ENCODE data around the gene INO80B. TPM values are rescaled to one million over a fixed set of nuclear protein-coding genes. Genes with fewer than 3 reads are reported as not detected.

INO80B gene
- total RNA-seq, 2 experiments from 2014 or later: 41.3 to 41.8 TPM

DNA sequence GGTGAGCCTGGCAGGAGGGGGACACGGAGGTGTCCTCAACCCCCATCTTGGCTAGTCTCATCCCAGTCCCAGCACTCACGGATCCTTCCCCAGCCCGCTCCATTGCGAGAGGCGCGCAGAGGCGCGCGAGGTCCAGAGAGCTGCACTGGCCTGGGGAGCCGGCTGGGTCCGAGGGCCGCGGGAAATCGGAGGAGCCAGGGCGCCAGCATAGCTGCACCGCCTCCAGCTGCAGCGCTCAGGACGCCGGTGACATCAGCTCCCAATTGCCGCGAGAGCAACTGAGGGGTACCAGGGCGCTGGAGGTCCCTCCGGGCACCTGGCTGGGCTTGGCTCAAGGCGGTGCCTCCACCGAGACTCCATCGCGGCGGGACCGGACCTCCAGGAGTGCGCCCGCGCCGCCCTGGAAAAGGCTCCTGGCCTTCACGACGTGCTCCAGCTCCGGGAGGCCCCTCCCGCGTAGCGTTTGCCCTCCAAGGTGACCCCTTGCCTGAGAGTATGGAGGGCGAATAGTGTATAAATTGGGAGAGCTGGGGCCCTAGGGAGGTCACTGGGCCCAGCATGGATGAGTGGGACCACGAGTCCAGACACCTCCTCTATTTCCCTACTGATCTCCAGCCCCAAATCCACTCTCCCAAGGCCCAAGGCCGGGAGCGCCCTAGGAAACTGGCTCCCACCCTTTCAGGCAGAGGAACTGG lies 18.6 kb upstream of the INO80B start:
- POLR2A ChIA-PET: no interaction called here

DNA sequence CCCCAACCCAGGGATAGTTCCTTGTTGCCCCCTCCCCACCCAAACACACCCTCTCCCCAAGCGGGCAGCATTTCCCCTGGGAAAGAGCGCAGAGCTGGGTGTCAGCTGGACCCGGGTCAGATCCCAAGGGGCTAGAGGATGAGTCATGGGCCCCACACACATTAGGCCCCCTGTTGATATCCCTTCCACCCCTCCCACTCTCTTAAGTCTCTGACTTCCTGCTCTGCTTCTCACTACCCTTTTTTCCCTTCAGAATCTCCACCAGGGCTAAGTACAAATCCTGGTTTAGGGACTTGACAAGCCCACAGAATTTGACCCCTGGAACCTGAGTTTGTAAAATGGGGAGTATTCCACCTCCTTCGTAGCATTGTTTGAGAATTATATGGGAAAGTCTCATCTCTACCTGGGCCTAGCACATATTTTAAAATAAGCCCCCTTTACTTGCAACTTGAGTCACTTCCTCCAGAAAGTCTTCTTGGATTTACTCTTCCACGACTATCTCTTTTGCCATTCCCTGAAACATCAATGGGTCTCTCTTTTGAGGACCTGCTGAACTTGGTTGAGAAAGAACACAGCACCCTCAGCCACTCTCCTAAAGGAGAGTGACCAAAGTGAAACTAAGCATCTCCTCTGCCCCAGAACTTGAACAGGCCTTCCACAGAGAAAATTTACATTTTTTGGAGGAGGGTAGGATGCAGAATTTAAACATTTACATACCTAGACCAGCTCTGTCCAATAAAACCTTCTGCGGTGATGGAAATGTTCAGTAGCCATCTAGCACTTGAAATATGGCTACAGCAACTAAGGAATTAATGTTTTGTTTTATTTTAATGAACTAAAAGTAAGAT lies 17.8 kb upstream of the INO80B start:
- Histone ChIP-seq H3K9me3 (ENCODE audit: control insufficient read depth in 1 of 2, insufficient read depth in 1 of 2, low read length in 2 of 2) (peaks cover 0 to 26% of the 10 kb centered on the region in 2 experiments), H3K4me3 (ENCODE audit: low read length) (no peak overlapping the region), H3K36me3 (ENCODE audit: insufficient read depth, low read length) (no peaks in the 10 kb centered on the region), H3K27me3 (ENCODE audit: control insufficient read depth in 1 of 2, insufficient read depth in 2 of 2, low read length in 2 of 2) (peaks cover 24 to 29% of the 10 kb centered on the region in 2 experiments), H3K27ac (ENCODE audit: low read depth in 1 of 2, low read length in 2 of 2) (no peak overlapping the region), H3K4me1 (ENCODE audit: insufficient read depth, low read length) (peaks cover 23% of the 10 kb centered on the region)
- Mint-ChIP-seq H3K9me3 (no peaks in the 10 kb centered on the region), H3K36me3 (ENCODE audit: low read depth) (no peaks in the 10 kb centered on the region), H3K27me3 (peaks cover 32% of the 10 kb centered on the region), H3K4me1 (ENCODE audit: low read depth) (peaks cover 4% of the 10 kb centered on the region), H3K4me3 (no peak overlapping the region), H3K27ac (no peak overlapping the region)
- ChIA-PET CTCF (no interaction called here), POLR2A (no interaction called here)
- ATAC-seq (ENCODE audit: poor library complexity) (no peak), DNase-seq (no peak)
- intact Hi-C loops (cut with DNase I, micrococcal nuclease): no loop called here
- TF ChIP-seq, protein P1, sequence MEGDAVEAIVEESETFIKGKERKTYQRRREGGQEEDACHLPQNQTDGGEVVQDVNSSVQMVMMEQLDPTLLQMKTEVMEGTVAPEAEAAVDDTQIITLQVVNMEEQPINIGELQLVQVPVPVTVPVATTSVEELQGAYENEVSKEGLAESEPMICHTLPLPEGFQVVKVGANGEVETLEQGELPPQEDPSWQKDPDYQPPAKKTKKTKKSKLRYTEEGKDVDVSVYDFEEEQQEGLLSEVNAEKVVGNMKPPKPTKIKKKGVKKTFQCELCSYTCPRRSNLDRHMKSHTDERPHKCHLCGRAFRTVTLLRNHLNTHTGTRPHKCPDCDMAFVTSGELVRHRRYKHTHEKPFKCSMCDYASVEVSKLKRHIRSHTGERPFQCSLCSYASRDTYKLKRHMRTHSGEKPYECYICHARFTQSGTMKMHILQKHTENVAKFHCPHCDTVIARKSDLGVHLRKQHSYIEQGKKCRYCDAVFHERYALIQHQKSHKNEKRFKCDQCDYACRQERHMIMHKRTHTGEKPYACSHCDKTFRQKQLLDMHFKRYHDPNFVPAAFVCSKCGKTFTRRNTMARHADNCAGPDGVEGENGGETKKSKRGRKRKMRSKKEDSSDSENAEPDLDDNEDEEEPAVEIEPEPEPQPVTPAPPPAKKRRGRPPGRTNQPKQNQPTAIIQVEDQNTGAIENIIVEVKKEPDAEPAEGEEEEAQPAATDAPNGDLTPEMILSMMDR (IDR thresholded peaks at IDR 0.05): no peak

More for the DNA sequence above, 18.6 kb upstream of the INO80B start:
- Histone ChIP-seq H3K4me1 (ENCODE audit: insufficient read depth, low read length) (peaks cover 15% of the 10 kb centered on the region), H3K4me3 (ENCODE audit: low read length) (no peak overlapping the region), H3K27ac (ENCODE audit: low read depth in 1 of 2, low read length in 2 of 2) (no peak overlapping the region), H3K36me3 (ENCODE audit: insufficient read depth, low read length) (no peaks in the 10 kb centered on the region), H3K27me3 (ENCODE audit: control insufficient read depth in 1 of 2, insufficient read depth in 2 of 2, low read length in 2 of 2) (peaks cover 19 to 22% of the 10 kb centered on the region in 2 experiments), H3K9me3 (ENCODE audit: control insufficient read depth in 1 of 2, insufficient read depth in 1 of 2, low read length in 2 of 2) (peaks cover 0 to 20% of the 10 kb centered on the region in 2 experiments)
- TF ChIP-seq, protein P1 (IDR thresholded peaks at IDR 0.05): no peak
- CTCF ChIA-PET: no interaction called here
- Mint-ChIP-seq H3K9me3 (no peaks in the 10 kb centered on the region), H3K4me3 (no peak overlapping the region), H3K27ac (no peak overlapping the region), H3K36me3 (ENCODE audit: low read depth) (no peaks in the 10 kb centered on the region), H3K27me3 (peaks cover 31% of the 10 kb centered on the region), H3K4me1 (ENCODE audit: low read depth) (peaks cover 4% of the 10 kb centered on the region)
- DNase-seq: no peak
- ATAC-seq (ENCODE audit: poor library complexity): no peak
- intact Hi-C loops (cut with DNase I, micrococcal nuclease): no loop called here

DNA sequence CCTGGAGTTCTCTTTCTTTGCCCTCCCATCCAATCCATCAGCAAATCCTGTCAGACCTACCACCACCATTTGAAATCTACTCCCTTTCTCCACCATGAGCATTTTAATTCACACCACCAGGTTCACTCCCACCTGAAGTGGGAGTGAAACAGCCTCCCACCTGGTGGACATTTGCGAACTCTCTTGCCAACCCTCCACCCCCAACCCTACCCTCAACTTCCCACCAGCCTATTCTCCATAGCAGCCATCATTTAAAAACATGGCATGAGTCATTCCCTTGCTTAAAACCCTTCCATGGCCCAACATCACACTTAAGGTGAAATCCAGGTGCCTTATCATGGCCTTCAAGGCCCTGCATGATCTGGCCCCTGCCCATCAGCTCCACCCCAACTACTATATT lies 16.6 kb upstream of the INO80B start:
- H3K36me3 Mint-ChIP-seq (ENCODE audit: low read depth): no peaks in the 10 kb centered on the region
- Histone ChIP-seq H3K4me3 (ENCODE audit: low read length) (no peak overlapping the region), H3K9me3 (ENCODE audit: control insufficient read depth in 1 of 2, insufficient read depth in 1 of 2, low read length in 2 of 2) (peaks cover 0 to 31% of the 10 kb centered on the region in 2 experiments), H3K4me1 (ENCODE audit: insufficient read depth, low read length) (peaks cover 27% of the 10 kb centered on the region), H3K36me3 (ENCODE audit: insufficient read depth, low read length) (no peaks in the 10 kb centered on the region), H3K27me3 (ENCODE audit: control insufficient read depth in 1 of 2, insufficient read depth in 2 of 2, low read length in 2 of 2) (peaks cover 32 to 37% of the 10 kb centered on the region in 2 experiments), H3K27ac (ENCODE audit: low read depth in 1 of 2, low read length in 2 of 2) (no peak overlapping the region)
- ChIA-PET POLR2A (no interaction called here), CTCF (no interaction called here)
- H3K9me3 Mint-ChIP-seq: no peaks in the 10 kb centered on the region
- H3K4me3 Mint-ChIP-seq: no peak overlapping the region
- H3K27ac Mint-ChIP-seq: no peak overlapping the region
- peaks cover 8% of the 10 kb centered on the region for H3K4me1 Mint-ChIP-seq (ENCODE audit: low read depth)
- H3K27me3 Mint-ChIP-seq: peaks cover 38% of the 10 kb centered on the region
- ATAC-seq (ENCODE audit: poor library complexity): no peak
- intact Hi-C loops (cut with DNase I, micrococcal nuclease): no loop called here
- DNase-seq: no peak
- TF ChIP-seq, protein P1 (IDR thresholded peaks at IDR 0.05): no peak

Data from CD4-positive, alpha-beta T cell (primary cell).